GM18951 (cell line): ENCODE measurements around the gene CRAT.

Experiments used
- POLR2A ChIP-seq: IDR thresholded peaks from 4 replicates; pipeline ENCODE4 v1.6.1; 2011; ENCODE audit warnings: mild to moderate bottlenecking; ENCODE audit not compliant: insufficient read length, insufficient read depth; ENCODE audit errors: extremely low read depth
- in situ Hi-C: fragments of 300-500 bp; cut with MboI; formaldehyde crosslinking; loops from one replicate; pipeline ENCODE4 v1.12.0; 2022; ENCODE audit warnings: low sequenced_read_pairs, mixed read lengths, inconsistent platforms; ENCODE audit not compliant: unreplicated experiment

Gene CRAT

GRCh38 chr9:129143031-129143927 is 32.7 kb upstream of the CRAT start:
- in situ Hi-C loops = loop anchor here (25.0 kb wide), 1 partner anchor 644 kb away; no protein-coding TSS in a partner anchor
- TF ChIP-seq POLR2A = no peak

GRCh38 chr9:129142138-129142935 is 31.7 kb upstream of the CRAT start:
- TF ChIP-seq POLR2A = no peak
- in situ Hi-C loops = loop anchor here (25.0 kb wide), 1 partner anchor 645 kb away; no protein-coding TSS in a partner anchor

- in situ Hi-C loops = loop anchor here (25.0 kb wide), 1 partner anchor 646 kb away; no protein-coding TSS in a partner anchor
- peak; percentile 59 for TF ChIP-seq POLR2A
Measured at GRCh38 chr9:129141066-129142041, 30.8 kb upstream of the CRAT start.

- peak; percentile 9 for TF ChIP-seq POLR2A
- in situ Hi-C loops = loop anchor here (25.0 kb wide), 1 partner anchor 647 kb away; no protein-coding TSS in a partner anchor
Measured at GRCh38 chr9:129140397-129141065, 29.9 kb upstream of the CRAT start.

GRCh38 chr9:129139993-129140396 is 29.4 kb upstream of the CRAT start:
- in situ Hi-C loops = loop anchor here (25.0 kb wide), 1 partner anchor 647 kb away; no protein-coding TSS in a partner anchor

GRCh38 chr9:129139233-129139992 is 28.8 kb upstream of the CRAT start:
- no peak for TF ChIP-seq POLR2A
- in situ Hi-C loops = loop anchor here (25.0 kb wide), 1 partner anchor 648 kb away; no protein-coding TSS in a partner anchor

More at GRCh38 chr9:129139993-129140396, 29.4 kb upstream of the CRAT start:
- peak; percentile 57 for TF ChIP-seq POLR2A

GRCh38 chr9:129138476-129139232 is 28.1 kb upstream of the CRAT start:
- in situ Hi-C loops = loop anchor here (25.0 kb wide), 1 partner anchor 649 kb away; no protein-coding TSS in a partner anchor
- TF ChIP-seq POLR2A = no peak

GRCh38 chr9:129138144-129138462 is 27.5 kb upstream of the CRAT start:
- in situ Hi-C loops = loop anchor here (25.0 kb wide), 1 partner anchor 649 kb away; no protein-coding TSS in a partner anchor
- TF ChIP-seq POLR2A = no peak

- TF ChIP-seq POLR2A = no peak
- in situ Hi-C loops = loop anchor here (25.0 kb wide), 1 partner anchor 650 kb away; no protein-coding TSS in a partner anchor
Measured at GRCh38 chr9:129137292-129138143, 26.9 kb upstream of the CRAT start.
